Neuronal stem cell (in vitro differentiated cells): ENCODE results near the gene ZFR.

ENCODE experiments used
- DNase-seq: peaks from one replicate; pipeline ENCODE4 v3.0.0-alpha.2; 2013; ENCODE audit warnings: low spot score
- H2AFZ ChIP-seq: one replicate; pipeline ENCODE4 v1.6.1; 2013; ENCODE audit warnings: mild to moderate bottlenecking, low read length, inconsistent platforms
- H2AK5ac ChIP-seq: 2 replicates; pipeline ENCODE4 v1.6.1; 2013; ENCODE audit warnings: low read depth, mild to moderate bottlenecking, inconsistent platforms, low read length, moderate library complexity, mixed read lengths
- H2BK120ac ChIP-seq: 2 replicates; pipeline ENCODE4 v1.6.1; 2013; ENCODE audit warnings: low read depth, mild to moderate bottlenecking, inconsistent platforms, low read length, moderate library complexity, mixed read lengths
- H2BK12ac ChIP-seq: one replicate; pipeline ENCODE4 v1.6.1; 2013; ENCODE audit warnings: low read length, inconsistent platforms
- H2BK15ac ChIP-seq: 2 replicates; pipeline ENCODE4 v1.6.1; 2013; ENCODE audit warnings: mild to moderate bottlenecking, low read length, inconsistent platforms, mixed read lengths
- H2BK5ac ChIP-seq: one replicate; pipeline ENCODE4 v1.6.1; 2013; ENCODE audit warnings: inconsistent platforms, mild to moderate bottlenecking, low read length, moderate library complexity
- H3K14ac ChIP-seq: one replicate; pipeline ENCODE4 v1.6.1; 2013; ENCODE audit warnings: low read length, inconsistent platforms
- H3K18ac ChIP-seq: 2 replicates; pipeline ENCODE4 v1.6.1; 2013; ENCODE audit warnings: low read length, inconsistent platforms
- H3K23ac ChIP-seq: 2 replicates; pipeline ENCODE4 v1.6.1; 2013; ENCODE audit warnings: low read depth, mild to moderate bottlenecking, mixed read lengths, low read length, inconsistent platforms; ENCODE audit not compliant: poor library complexity
- H3K27ac ChIP-seq: replicated peaks from 3 replicates; pipeline ENCODE4 v1.5.1; 2013; ENCODE audit warnings: low read length, inconsistent platforms
- H3K27me3 ChIP-seq, 3 experiments: 2 replicates each; pipeline ENCODE4 v1.6.1; 2013; ENCODE audit warnings: low read length in 3 of 3, mild to moderate bottlenecking in 2 of 3, inconsistent platforms in 1 of 3, low read depth in 1 of 3, mixed read lengths in 1 of 3, moderate library complexity in 1 of 3; ENCODE audit not compliant: control insufficient read depth in 3 of 3, insufficient read depth in 3 of 3
- H3K36me3 ChIP-seq, 2 donors: replicated peaks in 1 of 2; 2 replicates each; pipeline ENCODE4 v1.6.1; 2013; ENCODE audit warnings: low read length in 2 of 2; ENCODE audit not compliant: control insufficient read depth in 2 of 2, insufficient read depth in 2 of 2
- H3K4ac ChIP-seq: 2 replicates; pipeline ENCODE4 v1.6.1; 2013; ENCODE audit warnings: inconsistent platforms, mild to moderate bottlenecking, low read length, moderate library complexity
- H3K4me1 ChIP-seq, 2 donors: 1 replicate in 1 of 2; 2 replicates in 1 of 2; pipeline ENCODE4 v1.6.1; 2013; ENCODE audit warnings: low read length in 2 of 2, low read depth in 1 of 2; ENCODE audit not compliant: control insufficient read depth in 2 of 2, insufficient read depth in 1 of 2
- H3K4me2 ChIP-seq: one replicate; pipeline ENCODE4 v1.6.1; 2013; ENCODE audit warnings: mild to moderate bottlenecking, low read length, inconsistent platforms; ENCODE audit not compliant: insufficient read depth, poor library complexity, severe bottlenecking
- H3K4me3 ChIP-seq, 2 donors: 2 replicates each; pipeline ENCODE4 v1.5.1; 2013; ENCODE audit warnings: low read length in 2 of 2, mild to moderate bottlenecking in 2 of 2, inconsistent platforms in 1 of 2, moderate library complexity in 1 of 2
- H3K79me1 ChIP-seq: one replicate; pipeline ENCODE4 v1.6.1; 2013; ENCODE audit warnings: low read depth, mild to moderate bottlenecking, inconsistent platforms, low read length, moderate library complexity
- H3K9ac ChIP-seq: one replicate; pipeline ENCODE4 v1.6.1; 2013; ENCODE audit warnings: mild to moderate bottlenecking, low read depth, low read length, inconsistent platforms; ENCODE audit not compliant: poor library complexity
- H3K9me3 ChIP-seq, 2 donors: replicated peaks in 1 of 2; 2 replicates each; pipeline versions ENCODE3 to v1.6.1; 2013; ENCODE audit warnings: low read length in 2 of 2, mild to moderate bottlenecking in 2 of 2, inconsistent platforms in 1 of 2, low read depth in 1 of 2, mixed read lengths in 1 of 2, moderate library complexity in 1 of 2; ENCODE audit not compliant: control insufficient read depth in 2 of 2, insufficient read depth in 1 of 2
- H4K8ac ChIP-seq: one replicate; pipeline ENCODE4 v1.6.1; 2013; ENCODE audit warnings: low read depth, mild to moderate bottlenecking, inconsistent platforms, low read length, moderate library complexity
- H4K91ac ChIP-seq: one replicate; pipeline ENCODE4 v1.6.1; 2013; ENCODE audit warnings: low read length, low read depth, mild to moderate bottlenecking, inconsistent platforms; ENCODE audit not compliant: poor library complexity
- WGBS, 2 donors: extraction: QIAGEN DNeasy Blood & Tissue Kit; methylation state at CpG; one replicate each; pipeline ENCODE4 v1.1.7; 2013; ENCODE audit warnings: missing lambda C conversion rate in 2 of 2, mixed read lengths in 1 of 2; ENCODE audit not compliant: insufficient read length in 2 of 2, insufficient replicate concordance in 1 of 2; ENCODE audit errors: extremely low coverage in 2 of 2; 5-methylcytosine and 5-hydroxymethylcytosine counted together

Gene ZFR

DNA sequence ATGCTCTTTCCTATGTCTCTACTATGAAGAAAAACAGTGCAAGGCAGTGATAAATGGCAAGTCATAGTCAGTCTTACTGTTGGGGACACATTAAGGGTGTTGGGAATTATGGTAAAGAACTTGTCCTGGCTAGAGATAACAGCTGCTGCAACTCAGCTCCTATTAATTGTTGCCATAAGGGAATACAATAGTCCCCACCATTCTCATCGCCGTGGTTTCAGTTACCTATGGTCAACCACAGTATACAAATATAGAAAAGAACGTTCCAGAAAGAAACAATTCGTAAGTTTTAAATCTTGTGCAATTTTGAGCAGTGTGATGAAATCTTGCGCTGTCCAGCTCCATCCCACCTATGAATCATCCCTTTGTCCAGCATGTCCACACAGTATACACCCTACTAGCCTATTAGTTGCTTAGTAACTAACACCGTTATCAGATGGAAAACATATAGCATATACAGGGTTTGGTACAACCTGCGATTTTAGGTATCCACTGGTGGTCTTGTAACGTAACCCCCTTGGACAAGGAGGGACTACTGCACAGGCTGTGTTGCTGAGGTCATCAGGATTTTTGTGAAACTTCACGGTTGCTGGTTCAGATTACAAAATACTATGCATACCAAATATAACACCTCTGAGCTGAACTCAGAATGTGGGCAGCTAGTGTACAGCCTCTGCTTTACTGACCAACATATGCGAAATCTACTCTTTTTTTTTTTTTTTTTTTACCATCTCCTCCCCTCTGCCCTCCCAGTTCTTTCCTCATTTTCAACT, 53.5 kb downstream of the ZFR start:
- H2BK12ac ChIP-seq, result no peak overlapping the region
- H3K79me1 ChIP-seq, result no peaks in the 10 kb centered on the region
- no peak overlapping the region for H3K4me3 ChIP-seq
- no peak overlapping the region for H3K14ac ChIP-seq
- H3K36me3 ChIP-seq, result peaks cover 26 to 100% of the 10 kb centered on the region in 2 donors
- H3K27ac ChIP-seq, result no peak overlapping the region
- no peak overlapping the region for H2BK120ac ChIP-seq
- H3K4ac ChIP-seq, result no peak overlapping the region
- DNase-seq, result no peak
- no peak overlapping the region for H3K4me2 ChIP-seq
- no peak overlapping the region for H4K91ac ChIP-seq
- no peaks in the 10 kb centered on the region for H3K4me1 ChIP-seq
- no peak overlapping the region for H2AK5ac ChIP-seq
- no peak overlapping the region for H2BK5ac ChIP-seq
- no peak overlapping the region for H3K18ac ChIP-seq
- no peaks in the 10 kb centered on the region for H3K27me3 ChIP-seq
- H2BK15ac ChIP-seq, result no peak overlapping the region
- WGBS, 2 donors, result no CpG with 5 or more reads among the region's 10 CpGs
- H3K23ac ChIP-seq, result no peak overlapping the region
- H2AFZ ChIP-seq, result no peak overlapping the region
- no peak overlapping the region for H3K9ac ChIP-seq
- H4K8ac ChIP-seq, result no peak overlapping the region
- no peaks in the 10 kb centered on the region for H3K9me3 ChIP-seq

- H3K4me2 ChIP-seq, result no peak overlapping the region
- H3K27ac ChIP-seq, result no peak overlapping the region
- no peaks in the 10 kb centered on the region for H3K79me1 ChIP-seq
- no peak overlapping the region for H2AFZ ChIP-seq
- no peak overlapping the region for H3K4me3 ChIP-seq
- no peak overlapping the region for H3K9ac ChIP-seq
- H2BK15ac ChIP-seq, result no peak overlapping the region
- H3K4ac ChIP-seq, result no peak overlapping the region
- H3K4me1 ChIP-seq, result peaks cover 0 to 1% of the 10 kb centered on the region in 2 donors
- no peak overlapping the region for H2BK12ac ChIP-seq
- H3K36me3 ChIP-seq, result peaks cover 24 to 100% of the 10 kb centered on the region in 2 donors
- H2BK120ac ChIP-seq, result no peak overlapping the region
- no peak for DNase-seq
- H3K9me3 ChIP-seq, result no peaks in the 10 kb centered on the region
- WGBS, 2 donors, result no CpG with 5 or more reads among the region's 6 CpGs
- no peak overlapping the region for H4K8ac ChIP-seq
- H4K91ac ChIP-seq, result no peak overlapping the region
- no peak overlapping the region for H2BK5ac ChIP-seq
- H3K14ac ChIP-seq, result no peak overlapping the region
- H3K23ac ChIP-seq, result no peak overlapping the region
- no peak overlapping the region for H2AK5ac ChIP-seq
- H3K27me3 ChIP-seq, result no peaks in the 10 kb centered on the region
- no peak overlapping the region for H3K18ac ChIP-seq
Observed at GRCh38 chr5:32388432-32389129, 56.0 kb downstream of the ZFR start.

DNA sequence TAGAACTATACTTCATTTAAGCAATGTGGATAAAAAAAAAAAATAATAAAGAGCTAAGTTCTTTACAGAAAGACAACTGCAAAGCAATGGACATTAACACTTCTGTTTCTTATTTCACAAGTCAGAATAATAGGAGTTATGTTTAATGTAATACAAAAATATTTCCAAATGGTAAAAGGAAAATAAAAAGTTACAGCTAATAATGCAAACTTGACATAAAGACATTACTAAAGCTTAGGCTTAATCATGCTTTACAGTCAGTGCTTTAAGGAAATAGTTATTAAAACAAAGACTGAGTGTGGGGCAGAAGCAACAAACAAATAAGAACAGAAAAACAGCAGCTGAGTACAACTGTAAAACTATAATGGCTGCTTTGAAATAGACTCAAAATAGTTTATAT, 56.7 kb downstream of the ZFR start:
- Histone ChIP-seq H4K91ac (no peak overlapping the region), H3K27ac (no peak overlapping the region), H3K9me3 (no peaks in the 10 kb centered on the region), H3K27me3 (no peaks in the 10 kb centered on the region), H3K4me1 (peaks cover 0 to 1% of the 10 kb centered on the region in 2 donors), H2BK12ac (no peak overlapping the region), H3K79me1 (no peaks in the 10 kb centered on the region), H3K23ac (no peak overlapping the region), H2BK15ac (no peak overlapping the region), H3K36me3 (peaks cover 22 to 100% of the 10 kb centered on the region in 2 donors), H3K18ac (no peak overlapping the region), H4K8ac (no peak overlapping the region), H2BK5ac (no peak overlapping the region), H3K4ac (no peak overlapping the region), H2AFZ (no peak overlapping the region), H2BK120ac (no peak overlapping the region), H3K9ac (no peak overlapping the region), H3K4me3 (no peak overlapping the region), H3K14ac (no peak overlapping the region), H3K4me2 (no peak overlapping the region), H2AK5ac (no peak overlapping the region)
- no peak for DNase-seq

GRCh38 chr5:32387211-32387610, 57.3 kb downstream of the ZFR start:
- Histone ChIP-seq H3K23ac (no peak overlapping the region), H3K9me3 (no peaks in the 10 kb centered on the region), H2BK12ac (no peak overlapping the region), H3K79me1 (no peaks in the 10 kb centered on the region), H2AFZ (no peak overlapping the region), H3K4me2 (no peak overlapping the region), H4K8ac (no peak overlapping the region), H2BK5ac (no peak overlapping the region), H3K4ac (no peak overlapping the region), H3K27ac (no peak overlapping the region), H4K91ac (no peak overlapping the region), H2BK15ac (no peak overlapping the region), H3K27me3 (no peaks in the 10 kb centered on the region), H2AK5ac (no peak overlapping the region), H3K14ac (no peak overlapping the region), H3K4me3 (no peak overlapping the region), H3K18ac (no peak overlapping the region), H3K9ac (no peak overlapping the region), H2BK120ac (no peak overlapping the region), H3K36me3 (peaks cover 22 to 100% of the 10 kb centered on the region in 2 donors), H3K4me1 (peaks cover 0 to 1% of the 10 kb centered on the region in 2 donors)
- no peak for DNase-seq
- WGBS, 2 donors, result no CpG with 5 or more reads among the region's 3 CpGs
